ENCODE measurements around the gene SLC25A25.
"Not testable (repeated sequence)": the region's sequence is repeated elsewhere in the genome, so short reads cannot be mapped to it uniquely, and the experiment has no call there.

Gene SLC25A25

DNA sequence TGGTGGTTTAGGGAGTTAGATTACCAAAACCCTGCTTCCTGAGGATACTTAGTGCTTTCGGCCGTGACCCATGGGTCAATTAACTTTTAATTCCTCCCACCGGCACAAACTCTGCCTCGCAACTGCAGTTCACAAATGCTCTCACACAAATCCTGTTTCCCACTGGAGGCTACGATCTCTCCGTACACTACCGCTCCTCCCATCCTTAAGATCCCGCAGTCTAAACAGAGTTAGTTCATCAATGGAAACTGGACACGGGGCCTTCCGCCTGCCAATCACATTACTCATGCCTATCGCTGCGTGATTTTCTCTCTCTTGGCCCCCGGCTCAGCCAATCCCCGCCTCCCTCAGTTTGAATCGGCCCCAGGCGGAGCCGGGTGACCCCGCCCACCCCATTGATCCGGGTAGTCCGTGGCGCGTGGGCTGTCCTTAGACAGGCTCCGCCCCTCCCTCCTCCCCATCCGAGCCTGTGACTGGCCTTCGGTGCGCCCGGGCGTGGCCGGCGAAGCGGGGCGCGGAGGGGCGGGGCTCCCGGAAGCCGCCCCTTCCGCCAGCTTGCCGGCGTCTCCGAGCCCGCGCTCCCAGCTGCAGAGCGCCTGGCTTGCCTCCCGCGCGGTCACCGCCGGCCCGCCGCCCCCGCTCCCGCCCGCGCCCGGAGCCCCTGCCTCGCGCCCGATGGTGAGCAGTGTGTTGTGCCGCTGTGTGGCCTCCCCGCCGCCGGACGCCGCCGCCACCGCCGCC, at the start of gene SLC25A25:
Gene SLC25A25 (plus strand): TSS at position 588 of the 741 bp plus-strand sequence. CDS start 88 bp downstream, at position 676.
- Histone ChIP-seq H3K27me3 (no peaks in the 10 kb centered on the region), H3K27ac (peak within 1 kb of the TSS; percentile 96), H3K4me3 (ENCODE audit: low read depth in 1 of 2, low read length in 1 of 2) (peak within 1 kb of the TSS; percentile 84 to 98), H3K36me3 (peaks cover 11% of the 10 kb centered on the region), H3K4me1 (ENCODE audit: control insufficient read depth in 1 of 2, insufficient read depth in 1 of 2, low read depth in 1 of 2, low read length in 1 of 2) (peaks cover 75 to 77% of the 10 kb centered on the region in 2 experiments), H3K9me3 (no peaks in the 10 kb centered on the region)
- peak; percentile 20 for TF ChIP-seq CTCF (IDR thresholded peaks at IDR 0.05)

DNA sequence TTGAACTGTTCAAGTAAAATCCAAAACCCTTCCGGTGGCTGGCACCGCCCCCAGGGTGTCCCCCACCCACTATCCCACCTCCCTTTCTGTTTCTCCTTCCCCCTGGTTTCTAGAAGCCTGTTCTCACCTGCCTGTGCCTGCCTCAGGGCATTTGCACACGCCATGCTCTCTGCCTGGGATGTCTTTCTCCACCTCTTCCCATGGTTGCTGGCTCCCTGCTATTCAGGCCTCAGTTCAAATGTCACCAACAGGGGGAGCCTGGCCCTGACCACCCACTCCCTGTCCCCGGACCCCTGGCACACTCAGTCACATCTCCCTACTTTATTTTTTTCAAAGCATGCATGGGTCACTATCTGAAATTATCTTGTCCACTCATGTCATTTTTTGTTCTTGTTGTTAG, 47.3 kb upstream of the SLC25A25 start:
- H3K36me3 ChIP-seq, result no peaks in the 10 kb centered on the region
- H3K9me3 ChIP-seq, result no peaks in the 10 kb centered on the region
- no peak overlapping the region for H3K4me3 ChIP-seq (ENCODE audit: low read depth in 1 of 2, low read length in 1 of 2)
- peaks cover 9 to 11% of the 10 kb centered on the region in 2 experiments for H3K4me1 ChIP-seq (ENCODE audit: control insufficient read depth in 1 of 2, insufficient read depth in 1 of 2, low read depth in 1 of 2, low read length in 1 of 2)
- no peaks in the 10 kb centered on the region for H3K27me3 ChIP-seq
- no peak overlapping the region for H3K27ac ChIP-seq
- no peak for TF ChIP-seq CTCF (IDR thresholded peaks at IDR 0.05)

- no peak for TF ChIP-seq CTCF (IDR thresholded peaks at IDR 0.05)
- Histone ChIP-seq H3K4me3 (ENCODE audit: low read depth in 1 of 2, low read length in 1 of 2) (no peak overlapping the region), H3K4me1 (ENCODE audit: control insufficient read depth in 1 of 2, insufficient read depth in 1 of 2, low read depth in 1 of 2, low read length in 1 of 2) (peaks cover 12% of the 10 kb centered on the region in 2 experiments), H3K9me3 (no peaks in the 10 kb centered on the region), H3K27ac (no peak overlapping the region), H3K27me3 (no peaks in the 10 kb centered on the region), H3K36me3 (no peaks in the 10 kb centered on the region)
Observed at GRCh38 chr9:128021098-128021497, 46.9 kb upstream of the SLC25A25 start.

DNA sequence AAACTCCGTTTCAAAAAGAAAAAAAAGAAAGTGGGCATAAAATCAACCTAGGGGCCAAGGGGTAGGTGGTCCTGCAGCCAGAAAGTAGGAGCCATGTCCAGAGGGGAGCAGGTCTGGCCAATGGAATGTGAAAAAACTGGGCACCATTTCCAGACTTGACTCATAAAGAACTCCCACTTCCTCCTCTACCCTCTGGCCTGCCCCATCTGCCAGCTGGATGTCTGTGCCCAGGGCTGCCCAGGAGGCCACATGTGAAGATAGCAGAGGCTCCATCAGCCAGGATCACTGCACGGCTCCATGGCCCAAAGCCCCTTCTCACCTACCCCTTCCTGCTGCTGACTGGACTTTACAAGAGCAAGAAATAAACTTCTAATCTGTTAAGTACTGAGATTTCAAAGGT, 45.1 kb upstream of the SLC25A25 start:
- no peak for TF ChIP-seq CTCF (IDR thresholded peaks at IDR 0.05)
- Histone ChIP-seq H3K27ac (no peak overlapping the region), H3K36me3 (no peaks in the 10 kb centered on the region), H3K4me3 (ENCODE audit: low read depth in 1 of 2, low read length in 1 of 2) (no peak overlapping the region), H3K4me1 (ENCODE audit: control insufficient read depth in 1 of 2, insufficient read depth in 1 of 2, low read depth in 1 of 2, low read length in 1 of 2) (peaks cover 30% of the 10 kb centered on the region in 2 experiments), H3K27me3 (no peaks in the 10 kb centered on the region), H3K9me3 (no peaks in the 10 kb centered on the region)

DNA sequence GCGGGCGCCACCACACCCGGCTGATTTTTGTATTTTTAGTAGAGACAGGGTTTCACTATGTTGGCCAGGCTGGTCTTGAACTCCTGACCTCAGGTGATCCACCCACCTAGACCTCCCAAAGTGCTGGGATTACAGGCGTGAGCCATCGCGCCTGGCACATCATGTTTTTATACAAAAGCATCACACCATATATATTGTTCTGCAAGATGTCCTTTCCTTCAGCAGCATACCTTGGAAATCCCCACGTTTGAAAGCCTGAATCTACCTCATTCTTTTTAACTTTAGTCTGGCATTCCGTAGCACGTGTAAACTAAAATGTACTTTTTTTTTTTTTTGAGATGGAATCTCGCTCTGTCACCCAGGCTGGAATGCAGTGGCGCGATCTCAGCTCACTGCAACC, 44.4 kb upstream of the SLC25A25 start:
- not testable (repeated sequence) for H3K4me3 ChIP-seq (ENCODE audit: low read depth in 1 of 2, low read length in 1 of 2); H3K9me3 ChIP-seq; H3K27me3 ChIP-seq; H3K27ac ChIP-seq; H3K36me3 ChIP-seq
- H3K4me1 ChIP-seq (ENCODE audit: control insufficient read depth in 1 of 2, insufficient read depth in 1 of 2, low read depth in 1 of 2, low read length in 1 of 2), result peaks cover 31 to 33% of the 10 kb centered on the region in 2 experiments

- no peak overlapping the region for H3K27ac ChIP-seq
- H3K4me1 ChIP-seq (ENCODE audit: control insufficient read depth in 1 of 2, insufficient read depth in 1 of 2, low read depth in 1 of 2, low read length in 1 of 2), result peaks cover 31 to 33% of the 10 kb centered on the region in 2 experiments
Observed at GRCh38 chr9:128024761-128025308, 43.2 kb upstream of the SLC25A25 start.

More at GRCh38 chr9:128024761-128025308, 43.2 kb upstream of the SLC25A25 start:
- Histone ChIP-seq H3K27me3 (peaks cover 9% of the 10 kb centered on the region), H3K4me3 (ENCODE audit: low read depth in 1 of 2, low read length in 1 of 2) (no peak overlapping the region), H3K36me3 (no peaks in the 10 kb centered on the region), H3K9me3 (no peaks in the 10 kb centered on the region)
- TF ChIP-seq CTCF (IDR thresholded peaks at IDR 0.05), result no peak

Measured in neutrophil (primary cell).